Measurements from ENCODE around the gene ADCY5. TPM values are rescaled to one million over a fixed set of nuclear protein-coding genes. Genes with fewer than 3 reads are reported as not detected.

ADCY5 gene
- total and polyA plus RNA-seq, 8 donors, result 3.4 to 17.6 (median 14.2) TPM

GRCh38 chr3:123301331-123302184 lies 147.3 kb downstream of the ADCY5 start:
- no peak for ATAC-seq
- intact Hi-C loops (cut with DNase I), result no loop called here
- DNase-seq, result no peak

GRCh38 chr3:123300583-123300982 lies 148.3 kb downstream of the ADCY5 start:
- Histone ChIP-seq H3K4me3 (no peak overlapping the region), H3K27ac (no peak overlapping the region), H3K36me3 (no peaks in the 10 kb centered on the region), H3K4me1 (no peaks in the 10 kb centered on the region), H3K9me3 (no peaks in the 10 kb centered on the region), H3K27me3 (no peaks in the 10 kb centered on the region)
- TF ChIP-seq CTCF (IDR thresholded peaks at IDR 0.05), result no peak
- ATAC-seq (no peak), DNase-seq (no peak)
- intact Hi-C loops (cut with DNase I), result no loop called here

More at GRCh38 chr3:123301331-123302184, 147.3 kb downstream of the ADCY5 start:
- no peak for TF ChIP-seq CTCF (IDR thresholded peaks at IDR 0.05)
- Histone ChIP-seq H3K27me3 (no peaks in the 10 kb centered on the region), H3K4me3 (no peak overlapping the region), H3K27ac (no peak overlapping the region), H3K9me3 (no peaks in the 10 kb centered on the region), H3K36me3 (no peaks in the 10 kb centered on the region), H3K4me1 (no peaks in the 10 kb centered on the region)

GRCh38 chr3:123300056-123300455 lies 148.8 kb downstream of the ADCY5 start:
- Histone ChIP-seq H3K4me3 (no peak overlapping the region), H3K27ac (no peak overlapping the region), H3K27me3 (no peaks in the 10 kb centered on the region), H3K9me3 (no peaks in the 10 kb centered on the region), H3K36me3 (no peaks in the 10 kb centered on the region), H3K4me1 (no peaks in the 10 kb centered on the region)
- intact Hi-C loops (cut with DNase I), result no loop called here
- no peak for ATAC-seq
- TF ChIP-seq CTCF (IDR thresholded peaks at IDR 0.05), result no peak
- DNase-seq, result no peak

- DNase-seq (no peak), ATAC-seq (no peak)
- intact Hi-C loops (cut with DNase I), result no loop called here
- no peaks in the 10 kb centered on the region for H3K4me1 ChIP-seq
- no peak overlapping the region for H3K27ac ChIP-seq
- H3K4me3 ChIP-seq, result no peak overlapping the region
- H3K36me3 ChIP-seq, result no peaks in the 10 kb centered on the region
- TF ChIP-seq CTCF (IDR thresholded peaks at IDR 0.05), result no peak
- H3K27me3 ChIP-seq, result no peaks in the 10 kb centered on the region
- H3K9me3 ChIP-seq, result no peaks in the 10 kb centered on the region
Measured at GRCh38 chr3:123299581-123299980, 149.3 kb downstream of the ADCY5 start.

- Histone ChIP-seq H3K36me3 (no peaks in the 10 kb centered on the region), H3K27ac (no peak overlapping the region), H3K9me3 (no peaks in the 10 kb centered on the region), H3K27me3 (no peaks in the 10 kb centered on the region), H3K4me3 (no peak overlapping the region), H3K4me1 (no peaks in the 10 kb centered on the region)
- intact Hi-C loops (cut with DNase I), result no loop called here
- no peak for TF ChIP-seq CTCF (IDR thresholded peaks at IDR 0.05)
- DNase-seq (no peak), ATAC-seq (no peak)
Measured at GRCh38 chr3:123298903-123299302, 150.0 kb downstream of the ADCY5 start.
